NCI-H1092 treated with DMSO at 0.1 percent for 48 hours (cell line): ENCODE measurements around the gene EXOSC2.

Experiments
- DNase-seq: peaks from one replicate; lab custom pipeline; 2025; lab: John Stamatoyannopoulos, UW

EXOSC2 gene

GRCh38 chr9:130738281-130738680 is 44.7 kb downstream of the EXOSC2 start:
- no peak for DNase-seq

GRCh38 chr9:130739081-130739480 is 45.5 kb downstream of the EXOSC2 start:
- DNase-seq: no peak

GRCh38 chr9:130740218-130741023 is 46.8 kb downstream of the EXOSC2 start:
- no peak for DNase-seq

- DNase-seq: no peak
Observed at GRCh38 chr9:130741024-130741305, 47.4 kb downstream of the EXOSC2 start.

GRCh38 chr9:130741831-130742449 is 48.4 kb downstream of the EXOSC2 start:
- DNase-seq: no peak

- no peak for DNase-seq
Observed at GRCh38 chr9:130743656-130744055, 50.1 kb downstream of the EXOSC2 start.

GRCh38 chr9:130745210-130745800 is 51.7 kb downstream of the EXOSC2 start:
- no peak for DNase-seq

- DNase-seq: peak; percentile 27
Observed at GRCh38 chr9:130745829-130746228, 52.2 kb downstream of the EXOSC2 start.

GRCh38 chr9:130746434-130747212 is 53.0 kb downstream of the EXOSC2 start:
- no peak for DNase-seq

GRCh38 chr9:130751631-130752355 is 58.2 kb downstream of the EXOSC2 start:
- DNase-seq: no peak
